Upper lobe of left lung (tissue), 4 donors: ENCODE results near the gene UBD.

Experiments used
- CTCF ChIP-seq, 6 experiments: fragments of 450-650 bp in 4 of 6; fragments of 200-600 bp in 2 of 6; sonication (generic) in 2 of 6; IDR thresholded peaks; one replicate each; pipeline ENCODE4 v1.5.1; 2016 to 2019; ENCODE audit warnings: antibody characterized with exemption in 6 of 6
- POLR2A ChIP-seq, 4 donors: fragments of 450-650 bp; IDR thresholded peaks; one replicate each; pipeline ENCODE4 v1.5.1; 2016 to 2017; ENCODE audit warnings: antibody characterized with exemption in 4 of 4, mild to moderate bottlenecking in 2 of 4

GRCh38 chr6:29561091-29561490 is 1.6 kb upstream of the UBD start:
- TF ChIP-seq POLR2A (IDR thresholded peaks at IDR 0.05) (no peak), CTCF (IDR thresholded peaks at IDR 0.05) (no peak)
